ENCODE measurements around the gene TRAPPC3L.
"Not testable (repeated sequence)": the region's sequence is repeated elsewhere in the genome, so short reads cannot be mapped to it uniquely, and the experiment has no call there.

TRAPPC3L gene

DNA sequence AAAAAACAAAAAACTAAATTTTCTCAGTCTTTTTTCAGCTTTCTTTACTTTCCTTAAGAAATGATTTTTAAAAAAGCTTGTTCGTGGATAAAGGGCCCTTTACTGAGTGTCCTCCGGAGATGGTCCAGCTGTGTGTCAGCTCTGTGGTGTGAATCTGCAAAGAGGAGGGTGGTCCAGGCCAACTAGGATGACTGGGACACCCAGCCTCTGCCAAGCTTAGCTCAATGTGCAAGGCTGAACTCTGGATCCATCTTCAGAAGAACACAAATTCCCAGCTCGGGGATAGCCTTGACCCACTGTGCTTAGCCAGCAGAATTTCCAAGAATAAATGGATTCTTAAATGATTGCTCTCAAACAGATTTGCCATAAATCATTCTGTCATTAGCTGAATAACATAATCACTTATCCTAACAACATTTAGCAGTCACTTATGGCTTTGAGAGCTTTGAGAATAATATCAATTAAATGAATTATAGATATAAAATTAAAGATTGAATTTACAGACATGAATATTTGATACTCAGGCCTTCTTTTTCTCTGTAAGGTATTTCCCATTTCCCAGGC lies 48.3 kb downstream of the TRAPPC3L start:
- Histone ChIP-seq H3K4me2 (ENCODE audit: low read length) (no peak overlapping the region), H2AFZ (ENCODE audit: low read depth, low read length) (no peak overlapping the region), H3K4me3 (ENCODE audit: low read length) (no peak overlapping the region), H3K27ac (ENCODE audit: low read length) (no peak overlapping the region), H3K4me1 (ENCODE audit: low read length) (no peaks in the 10 kb centered on the region), H3K36me3 (replicated peaks; ENCODE audit: low read depth, low read length) (no peaks in the 10 kb centered on the region), H3K9ac (ENCODE audit: low read length) (no peak overlapping the region), H3K79me2 (ENCODE audit: low read length) (no peaks in the 10 kb centered on the region), H3K9me3 (ENCODE audit: insufficient read depth, low read length) (no peaks in the 10 kb centered on the region), H4K20me1 (ENCODE audit: insufficient read depth, low read length) (no peaks in the 10 kb centered on the region), H3K27me3 (ENCODE audit: low read depth, low read length) (no peaks in the 10 kb centered on the region)
- TF ChIP-seq EZH2phosphoT487 (IDR thresholded peaks at IDR 0.05; ENCODE audit: low read depth) = no peak
- TF ChIP-seq, protein P1, sequence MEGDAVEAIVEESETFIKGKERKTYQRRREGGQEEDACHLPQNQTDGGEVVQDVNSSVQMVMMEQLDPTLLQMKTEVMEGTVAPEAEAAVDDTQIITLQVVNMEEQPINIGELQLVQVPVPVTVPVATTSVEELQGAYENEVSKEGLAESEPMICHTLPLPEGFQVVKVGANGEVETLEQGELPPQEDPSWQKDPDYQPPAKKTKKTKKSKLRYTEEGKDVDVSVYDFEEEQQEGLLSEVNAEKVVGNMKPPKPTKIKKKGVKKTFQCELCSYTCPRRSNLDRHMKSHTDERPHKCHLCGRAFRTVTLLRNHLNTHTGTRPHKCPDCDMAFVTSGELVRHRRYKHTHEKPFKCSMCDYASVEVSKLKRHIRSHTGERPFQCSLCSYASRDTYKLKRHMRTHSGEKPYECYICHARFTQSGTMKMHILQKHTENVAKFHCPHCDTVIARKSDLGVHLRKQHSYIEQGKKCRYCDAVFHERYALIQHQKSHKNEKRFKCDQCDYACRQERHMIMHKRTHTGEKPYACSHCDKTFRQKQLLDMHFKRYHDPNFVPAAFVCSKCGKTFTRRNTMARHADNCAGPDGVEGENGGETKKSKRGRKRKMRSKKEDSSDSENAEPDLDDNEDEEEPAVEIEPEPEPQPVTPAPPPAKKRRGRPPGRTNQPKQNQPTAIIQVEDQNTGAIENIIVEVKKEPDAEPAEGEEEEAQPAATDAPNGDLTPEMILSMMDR (IDR thresholded peaks at IDR 0.05; ENCODE audit: low read depth, low read length) = no peak

DNA sequence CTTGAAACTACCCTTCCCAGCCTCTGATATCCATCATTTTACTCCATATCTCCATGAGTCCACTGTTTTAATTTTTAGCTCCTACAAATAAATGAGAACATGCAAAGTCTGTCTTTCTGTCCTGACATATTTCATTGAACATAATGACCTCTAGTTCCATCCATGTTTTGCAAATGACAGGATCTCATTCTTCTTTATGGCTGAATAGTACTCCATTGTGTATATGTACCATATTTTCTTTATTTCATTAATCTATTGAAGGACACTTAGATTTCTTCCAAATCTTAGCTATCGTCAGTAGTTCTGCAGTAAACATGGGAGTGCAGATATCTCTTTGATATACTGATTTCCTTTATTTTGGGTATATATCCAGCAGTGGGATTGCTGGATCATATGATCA lies 50.3 kb downstream of the TRAPPC3L start:
- not testable (repeated sequence) for H3K27ac ChIP-seq (ENCODE audit: low read length)

DNA sequence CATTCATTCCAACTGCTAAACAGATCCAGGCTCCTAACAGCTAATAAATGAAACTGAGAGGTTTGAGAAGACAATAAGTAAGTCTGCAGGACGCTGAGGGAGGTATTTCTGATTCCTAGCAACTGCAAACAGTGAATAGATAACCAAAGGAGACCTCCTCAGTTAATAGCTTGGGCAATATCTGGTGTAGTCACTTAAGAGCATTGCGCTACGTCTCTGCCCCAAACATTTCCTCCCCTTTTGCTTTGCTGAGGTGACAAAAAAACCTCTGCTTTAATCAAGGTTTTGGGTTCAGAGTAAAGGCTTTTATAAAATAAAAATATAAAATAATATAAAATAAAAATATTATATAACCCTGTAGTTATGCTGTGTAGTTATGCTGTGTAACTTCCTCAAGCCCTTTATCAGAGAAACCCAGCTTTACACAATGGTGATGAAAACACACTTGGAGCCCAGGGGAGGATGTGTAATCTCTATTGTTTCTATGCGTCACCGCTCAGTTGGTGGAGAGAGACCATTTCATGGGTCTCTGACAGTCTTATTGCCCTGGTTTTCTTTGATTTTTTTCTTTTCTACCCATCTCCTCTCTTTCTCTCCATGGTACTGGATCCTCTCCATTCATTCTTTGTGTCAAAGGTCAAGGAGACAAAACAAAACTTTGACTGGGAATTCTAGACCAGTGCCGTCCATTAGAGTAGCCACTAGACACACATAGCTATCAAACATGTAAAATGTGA lies 53.0 kb downstream of the TRAPPC3L start:
- Histone ChIP-seq H3K4me2 (ENCODE audit: low read length) (no peak overlapping the region), H3K9me3 (ENCODE audit: insufficient read depth, low read length) (no peaks in the 10 kb centered on the region), H3K27me3 (ENCODE audit: low read depth, low read length) (no peaks in the 10 kb centered on the region), H3K27ac (ENCODE audit: low read length) (no peak overlapping the region), H3K9ac (ENCODE audit: low read length) (no peak overlapping the region), H2AFZ (ENCODE audit: low read depth, low read length) (no peak overlapping the region), H3K79me2 (ENCODE audit: low read length) (no peaks in the 10 kb centered on the region), H3K36me3 (replicated peaks; ENCODE audit: low read depth, low read length) (no peaks in the 10 kb centered on the region), H3K4me1 (ENCODE audit: low read length) (no peaks in the 10 kb centered on the region), H4K20me1 (ENCODE audit: insufficient read depth, low read length) (no peaks in the 10 kb centered on the region), H3K4me3 (ENCODE audit: low read length) (no peak overlapping the region)
- TF ChIP-seq EZH2phosphoT487 (IDR thresholded peaks at IDR 0.05; ENCODE audit: low read depth) = no peak
- TF ChIP-seq, protein P1 (IDR thresholded peaks at IDR 0.05; ENCODE audit: low read depth, low read length) = no peak

More for the DNA sequence above, 50.3 kb downstream of the TRAPPC3L start:
- not testable (repeated sequence) for H2AFZ ChIP-seq (ENCODE audit: low read depth, low read length); H3K4me1 ChIP-seq (ENCODE audit: low read length); H4K20me1 ChIP-seq (ENCODE audit: insufficient read depth, low read length); H3K36me3 ChIP-seq (replicated peaks; ENCODE audit: low read depth, low read length); H3K4me3 ChIP-seq (ENCODE audit: low read length); H3K4me2 ChIP-seq (ENCODE audit: low read length); H3K9ac ChIP-seq (ENCODE audit: low read length); H3K79me2 ChIP-seq (ENCODE audit: low read length); H3K27me3 ChIP-seq (ENCODE audit: low read depth, low read length); H3K9me3 ChIP-seq (ENCODE audit: insufficient read depth, low read length)

DNA sequence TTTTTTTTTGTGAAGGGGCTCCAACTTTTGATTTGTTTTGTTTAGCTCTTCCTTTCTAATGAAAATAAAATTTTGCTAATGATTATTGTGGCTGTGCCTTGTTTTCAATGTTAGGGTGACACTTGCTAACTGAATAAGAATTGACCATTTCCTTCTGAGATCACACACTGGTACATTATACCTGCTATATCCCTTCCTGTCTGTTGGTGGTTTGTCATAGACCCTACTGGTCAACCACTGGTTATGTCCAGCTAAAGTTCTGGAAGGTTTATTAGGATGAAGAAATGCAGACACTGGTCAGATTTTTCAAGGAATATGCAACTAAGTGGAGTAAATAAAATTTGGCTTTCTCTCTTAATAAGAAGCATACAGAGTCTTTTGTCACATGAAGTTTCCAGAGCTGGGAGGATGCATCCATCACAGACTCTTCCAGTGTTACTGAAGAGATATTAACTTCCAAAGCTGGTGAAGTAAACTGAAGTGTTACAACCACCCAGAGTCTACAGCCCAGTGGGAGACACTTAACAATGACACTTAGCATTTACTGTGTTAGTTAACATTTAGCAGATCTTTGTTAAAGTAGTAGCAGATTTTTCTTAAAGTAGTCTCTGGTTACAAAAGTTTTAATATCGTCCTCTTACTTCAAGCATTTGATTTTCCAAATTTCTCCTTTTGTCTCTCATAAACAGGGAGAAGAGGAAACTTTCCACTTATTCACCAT lies 53.7 kb downstream of the TRAPPC3L start:
- no peak overlapping the region for H3K27ac ChIP-seq (ENCODE audit: low read length)
- H3K4me2 ChIP-seq (ENCODE audit: low read length) = no peak overlapping the region
- no peaks in the 10 kb centered on the region for H4K20me1 ChIP-seq (ENCODE audit: insufficient read depth, low read length)
- no peak overlapping the region for H2AFZ ChIP-seq (ENCODE audit: low read depth, low read length)
- H3K4me1 ChIP-seq (ENCODE audit: low read length) = no peaks in the 10 kb centered on the region
- no peak overlapping the region for H3K9ac ChIP-seq (ENCODE audit: low read length)
- H3K9me3 ChIP-seq (ENCODE audit: insufficient read depth, low read length) = no peaks in the 10 kb centered on the region
- TF ChIP-seq EZH2phosphoT487 (IDR thresholded peaks at IDR 0.05; ENCODE audit: low read depth) = no peak
- TF ChIP-seq, protein P1 (IDR thresholded peaks at IDR 0.05; ENCODE audit: low read depth, low read length) = no peak
- no peaks in the 10 kb centered on the region for H3K36me3 ChIP-seq (replicated peaks; ENCODE audit: low read depth, low read length)
- no peak overlapping the region for H3K4me3 ChIP-seq (ENCODE audit: low read length)
- H3K27me3 ChIP-seq (ENCODE audit: low read depth, low read length) = no peaks in the 10 kb centered on the region
- no peaks in the 10 kb centered on the region for H3K79me2 ChIP-seq (ENCODE audit: low read length)
